Ascending aorta (tissue), 2 donors: ENCODE data around the gene FAT3. TPM values are rescaled to one million over a fixed set of nuclear protein-coding genes. Genes with fewer than 3 reads are reported as not detected.

Experiments used
- DNase-seq, 2 donors: peaks; one replicate each; pipeline ENCODE4 v3.0.0-alpha.2; 2019; ENCODE audit warnings: low spot score in 2 of 2
- H3K27ac ChIP-seq, 2 donors: fragments of 200-600 bp; sonication (generic); one replicate each; pipeline ENCODE4 v1.5.1; 2016 to 2017; ENCODE audit warnings: mild to moderate bottlenecking in 1 of 2
- H3K27me3 ChIP-seq: fragments of 200-600 bp; sonication (generic); one replicate; pipeline ENCODE4 v1.5.1; 2017
- H3K36me3 ChIP-seq, 2 donors: fragments of 200-600 bp; sonication (generic); one replicate each; pipeline ENCODE4 v1.5.1; 2016
- H3K4me1 ChIP-seq, 2 donors: fragments of 200-600 bp; sonication (generic); one replicate each; pipeline ENCODE4 v1.5.1; 2016 to 2017; ENCODE audit warnings: mild to moderate bottlenecking in 1 of 2
- H3K4me3 ChIP-seq, 2 donors: fragments of 200-600 bp; sonication (generic); one replicate each; pipeline ENCODE4 v1.5.1; 2016 to 2017; ENCODE audit warnings: mild to moderate bottlenecking in 1 of 2
- H3K9me3 ChIP-seq, 2 donors: fragments of 200-600 bp; sonication (generic); one replicate each; pipeline ENCODE4 v1.5.1; 2016
- CTCF ChIP-seq, 3 experiments: fragments of 200-600 bp in 2 of 3; fragments of 450-650 bp in 1 of 3; sonication (generic) in 2 of 3; IDR thresholded peaks; one replicate each; pipeline ENCODE4 v1.5.1; 2016 to 2019; ENCODE audit warnings: antibody characterized with exemption in 3 of 3, mild to moderate bottlenecking in 1 of 3, moderate library complexity in 1 of 3
- intact Hi-C: fragments of 100-400 bp; cut with DNase I; formaldehyde crosslinking; loops from one replicate; pipeline ENCODE4 v1.15.1; 2023
- total RNA-seq: library from RNA; depleted of rRNA; stranded (reverse); fragments of >200 nt; gene quantifications from one replicate; pipeline ENCODE4 v1.1.0, GENCODE V29; 2016

The FAT3 gene
- total RNA-seq, 1 donor from 2014 or later, result 2.8 TPM

- intact Hi-C loops, result loop anchor here (5.0 kb wide), 2 partner anchors 340 to 675 kb away; no protein-coding TSS in a partner anchor
These were observed 12.1 kb upstream of the FAT3 start for GRCh38 chr11:92212530-92212929.

GRCh38 chr11:92216789-92217188 is 7.8 kb upstream of the FAT3 start:
- no peak for TF ChIP-seq CTCF (IDR thresholded peaks at IDR 0.05)
- no peak for DNase-seq
- Histone ChIP-seq H3K4me1 (no peaks in the 10 kb centered on the region), H3K4me3 (no peak overlapping the region), H3K36me3 (no peaks in the 10 kb centered on the region), H3K27ac (no peak overlapping the region), H3K27me3 (no peaks in the 10 kb centered on the region), H3K9me3 (no peaks in the 10 kb centered on the region)
- intact Hi-C loops, result no loop called here

More at GRCh38 chr11:92212530-92212929, 12.1 kb upstream of the FAT3 start:
- H3K4me3 ChIP-seq, result no peak overlapping the region
- H3K4me1 ChIP-seq, result no peaks in the 10 kb centered on the region
- DNase-seq, result no peak
- no peak for TF ChIP-seq CTCF (IDR thresholded peaks at IDR 0.05)
- no peaks in the 10 kb centered on the region for H3K36me3 ChIP-seq
- no peaks in the 10 kb centered on the region for H3K9me3 ChIP-seq
- no peak overlapping the region for H3K27ac ChIP-seq
- H3K27me3 ChIP-seq, result no peaks in the 10 kb centered on the region

- no peaks in the 10 kb centered on the region for H3K27me3 ChIP-seq
- no peak overlapping the region for H3K27ac ChIP-seq
- DNase-seq, result no peak
- no peaks in the 10 kb centered on the region for H3K4me1 ChIP-seq
- H3K4me3 ChIP-seq, result no peak overlapping the region
- no peaks in the 10 kb centered on the region for H3K9me3 ChIP-seq
- H3K36me3 ChIP-seq, result no peaks in the 10 kb centered on the region
- TF ChIP-seq CTCF (IDR thresholded peaks at IDR 0.05), result no peak
- intact Hi-C loops, result no loop called here
These were observed 5.1 kb upstream of the FAT3 start for GRCh38 chr11:92219476-92219875.

GRCh38 chr11:92222701-92223100 is 1.9 kb upstream of the FAT3 start:
- intact Hi-C loops, result loop anchor here (10.0 kb wide), 2 partner anchors 192 to 278 kb away; no protein-coding TSS in a partner anchor
- TF ChIP-seq CTCF (IDR thresholded peaks at IDR 0.05), result no peak
- no peak for DNase-seq
- Histone ChIP-seq H3K36me3 (no peaks in the 10 kb centered on the region), H3K27ac (no peak overlapping the region), H3K27me3 (no peaks in the 10 kb centered on the region), H3K9me3 (no peaks in the 10 kb centered on the region), H3K4me3 (no peak overlapping the region), H3K4me1 (no peaks in the 10 kb centered on the region)

- DNase-seq, result no peak
- no peaks in the 10 kb centered on the region for H3K36me3 ChIP-seq
- H3K9me3 ChIP-seq, result no peaks in the 10 kb centered on the region
- intact Hi-C loops, result loop anchor here (10.0 kb wide), 2 partner anchors 191 to 279 kb away; no protein-coding TSS in a partner anchor
- peak overlapping the region; percentile 60 to 61 for H3K27ac ChIP-seq
- peak overlapping the region; percentile 54 to 82 for H3K4me3 ChIP-seq
- TF ChIP-seq CTCF (IDR thresholded peaks at IDR 0.05), result no peak
- H3K27me3 ChIP-seq, result no peaks in the 10 kb centered on the region
- no peaks in the 10 kb centered on the region for H3K4me1 ChIP-seq
These were observed 588 bp upstream of the FAT3 start for GRCh38 chr11:92224054-92224406.

GRCh38 chr11:92225125-92225567 is 528 bp downstream of the FAT3 start:
- peaks cover 0 to 3% of the 10 kb centered on the region in 2 donors for H3K4me1 ChIP-seq
- H3K9me3 ChIP-seq, result no peaks in the 10 kb centered on the region
- H3K4me3 ChIP-seq, result peak overlapping the region; percentile 54 to 82
- no peak for DNase-seq
- H3K36me3 ChIP-seq, result no peaks in the 10 kb centered on the region
- TF ChIP-seq CTCF (IDR thresholded peaks at IDR 0.05), result no peak
- H3K27ac ChIP-seq, result peak overlapping the region; percentile 60 to 61
- no peaks in the 10 kb centered on the region for H3K27me3 ChIP-seq
- intact Hi-C loops, result loop anchor here (5.0 to 10.0 kb wide), 3 partner anchors 102 to 280 kb away; no protein-coding TSS in a partner anchor
